ENCODE results near the gene HIC1.

Gene HIC1

GRCh38 chr17:2082003-2082781, 27.3 kb downstream of the HIC1 start:
- TF ChIP-seq CTCF (IDR thresholded peaks at IDR 0.05; ENCODE audit: borderline replicate concordance, insufficient read depth, low read depth, low read length): no peak
- H3K4me3 ChIP-seq (ENCODE audit: low read depth, low read length): no peak overlapping the region

- no peak for TF ChIP-seq CTCF (IDR thresholded peaks at IDR 0.05; ENCODE audit: borderline replicate concordance, insufficient read depth, low read depth, low read length)
- H3K4me3 ChIP-seq (ENCODE audit: low read depth, low read length): no peak overlapping the region
These were observed 28.7 kb downstream of the HIC1 start for GRCh38 chr17:2083613-2084035.

DNA sequence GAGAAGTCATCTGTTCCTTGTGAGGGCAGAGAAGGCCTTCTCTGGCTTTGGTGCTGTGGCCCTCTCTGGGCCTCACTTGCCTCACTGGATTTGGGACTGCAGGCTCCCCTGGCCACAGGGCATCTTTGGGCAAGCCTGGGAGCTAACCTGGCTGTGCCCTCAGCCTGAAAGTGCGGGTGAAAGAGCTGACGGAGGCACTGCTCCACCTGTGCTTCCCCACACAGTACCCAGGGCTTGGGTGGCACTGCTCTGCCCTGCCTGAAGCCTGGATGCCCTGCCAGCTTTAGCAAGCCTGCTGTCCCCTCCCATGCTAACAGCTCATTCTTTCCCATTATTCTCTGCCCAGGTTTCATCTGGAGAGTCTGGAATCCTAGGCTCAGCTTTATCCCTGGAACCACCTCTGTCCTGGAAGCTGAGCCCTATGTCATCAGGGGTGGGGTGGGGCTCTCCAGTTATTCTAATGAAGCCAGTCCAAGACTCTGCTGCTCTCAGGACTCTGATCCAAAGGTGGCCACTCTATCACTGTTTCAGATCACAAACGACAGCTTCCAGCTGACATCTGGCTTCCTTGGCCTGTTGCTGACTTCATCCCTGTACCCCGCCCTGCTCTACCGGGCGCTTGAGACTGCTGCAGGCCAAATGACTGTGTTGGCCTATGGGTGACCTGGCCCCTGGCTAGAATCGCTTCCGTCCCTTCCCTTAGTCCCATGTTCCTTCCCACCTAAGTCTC, 29.3 kb downstream of the HIC1 start:
- H3K4me3 ChIP-seq (ENCODE audit: low read depth, low read length): no peak overlapping the region
- no peak for TF ChIP-seq CTCF (IDR thresholded peaks at IDR 0.05; ENCODE audit: borderline replicate concordance, insufficient read depth, low read depth, low read length)

DNA sequence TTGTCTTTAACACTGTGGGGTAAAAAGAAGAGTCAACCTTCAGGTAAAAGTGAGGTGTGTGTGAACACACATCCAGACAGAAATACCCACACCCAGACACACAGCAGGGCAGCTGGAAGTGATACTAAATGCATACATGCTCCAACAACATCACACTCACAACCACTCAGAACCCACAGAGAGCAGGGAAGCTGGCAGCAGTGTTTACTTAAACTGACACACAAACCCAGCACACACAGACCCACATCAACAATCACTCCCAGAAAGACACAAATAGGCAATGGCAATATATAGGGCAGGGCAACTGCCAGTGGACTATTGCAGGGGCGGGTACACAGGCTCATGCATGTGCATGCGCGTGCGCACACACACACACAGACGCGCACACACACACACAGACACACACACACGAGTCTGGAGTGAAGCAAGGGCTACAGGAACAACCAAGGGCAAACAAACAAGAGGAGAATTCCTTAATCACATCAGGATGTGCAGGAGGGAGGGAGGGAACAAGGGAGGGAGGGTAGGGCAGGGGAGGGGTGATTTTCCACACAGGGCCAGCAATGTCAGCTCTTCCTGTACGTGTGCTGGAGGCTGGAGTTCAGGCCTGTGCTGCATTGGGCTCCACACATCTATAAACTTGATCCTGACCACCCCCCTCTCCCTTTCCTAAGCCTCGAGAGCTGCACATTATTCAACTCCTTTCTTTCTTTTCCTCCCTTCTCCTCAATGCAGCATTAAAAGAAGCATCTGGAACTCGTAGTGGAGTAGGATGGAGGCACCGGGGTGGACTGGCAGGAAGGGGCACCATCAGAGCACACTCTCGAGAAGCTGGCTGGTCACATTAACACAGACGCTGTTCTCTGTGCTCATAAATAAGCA, 30.1 kb downstream of the HIC1 start:
- TF ChIP-seq CTCF (IDR thresholded peaks at IDR 0.05; ENCODE audit: borderline replicate concordance, insufficient read depth, low read depth, low read length): no peak
- H3K4me3 ChIP-seq (ENCODE audit: low read depth, low read length): no peak overlapping the region

DNA sequence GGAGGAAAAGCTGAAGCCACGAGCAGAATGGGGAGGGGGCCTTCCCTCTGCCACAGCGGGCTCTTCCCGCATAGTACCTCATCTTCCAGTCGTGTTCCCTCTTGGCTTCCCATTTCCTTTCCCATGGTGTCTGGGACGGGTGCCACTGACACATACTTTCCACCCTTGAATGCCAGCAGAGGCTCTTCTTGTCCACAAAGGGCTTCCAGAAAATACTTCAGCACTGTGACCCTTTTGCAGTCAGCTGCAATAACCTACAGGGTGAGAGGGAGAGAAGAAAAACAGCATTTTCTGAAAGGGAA, 30.7 kb downstream of the HIC1 start:
- no peak for TF ChIP-seq CTCF (IDR thresholded peaks at IDR 0.05; ENCODE audit: borderline replicate concordance, insufficient read depth, low read depth, low read length)
- no peak overlapping the region for H3K4me3 ChIP-seq (ENCODE audit: low read depth, low read length)

GRCh38 chr17:2086306-2086705, 31.4 kb downstream of the HIC1 start:
- no peak for TF ChIP-seq CTCF (IDR thresholded peaks at IDR 0.05; ENCODE audit: borderline replicate concordance, insufficient read depth, low read depth, low read length)
- H3K4me3 ChIP-seq (ENCODE audit: low read depth, low read length): no peak overlapping the region
